Anterior cingulate cortex (tissue), 58 donors: Measurements from ENCODE around the gene CLCN4.

ENCODE experiments used
- DNase-seq, 58 donors: peaks; one replicate each; lab custom pipeline; 2025; lab: John Stamatoyannopoulos, UW

Gene CLCN4

DNA sequence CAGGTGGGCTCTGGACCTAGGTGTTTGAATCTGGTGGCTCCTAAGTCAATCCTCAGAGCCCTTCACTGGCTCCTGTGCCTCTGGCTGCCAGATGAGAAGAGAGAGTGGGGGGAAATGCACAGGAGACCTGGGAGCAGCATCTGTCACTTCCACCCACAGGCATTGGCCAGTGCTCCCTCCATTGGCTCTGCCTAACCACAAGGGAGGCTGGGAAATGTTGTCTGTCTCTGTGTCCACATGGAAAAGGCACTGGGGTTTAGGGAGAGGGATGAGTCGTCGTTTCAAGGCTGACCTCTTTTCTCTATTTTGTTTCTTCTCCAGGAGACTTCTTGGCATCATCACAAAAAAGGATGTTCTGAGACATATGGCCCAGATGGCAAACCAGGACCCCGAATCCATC is 76.4 kb downstream of the CLCN4 start:
- no peak for DNase-seq

DNA sequence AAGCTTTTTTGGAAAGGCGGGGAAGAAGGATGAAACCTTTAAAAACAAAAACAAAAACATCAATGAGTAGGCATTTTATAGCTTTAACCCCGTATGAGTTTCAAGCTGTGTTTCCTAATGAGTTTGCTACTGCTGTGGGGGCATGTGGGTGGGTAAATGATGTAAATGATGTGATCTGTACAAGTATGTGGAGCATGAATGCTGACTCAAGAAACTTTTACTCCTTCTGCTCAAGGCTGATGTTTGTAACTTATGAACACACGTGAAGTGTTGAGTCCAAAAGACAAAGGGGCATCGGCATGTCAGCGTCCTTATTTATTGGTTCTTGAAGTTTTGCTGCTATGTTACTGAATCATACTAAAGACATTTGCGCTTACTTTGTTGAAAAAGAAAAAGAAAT is 76.9 kb downstream of the CLCN4 start:
- DNase-seq: no peak

DNA sequence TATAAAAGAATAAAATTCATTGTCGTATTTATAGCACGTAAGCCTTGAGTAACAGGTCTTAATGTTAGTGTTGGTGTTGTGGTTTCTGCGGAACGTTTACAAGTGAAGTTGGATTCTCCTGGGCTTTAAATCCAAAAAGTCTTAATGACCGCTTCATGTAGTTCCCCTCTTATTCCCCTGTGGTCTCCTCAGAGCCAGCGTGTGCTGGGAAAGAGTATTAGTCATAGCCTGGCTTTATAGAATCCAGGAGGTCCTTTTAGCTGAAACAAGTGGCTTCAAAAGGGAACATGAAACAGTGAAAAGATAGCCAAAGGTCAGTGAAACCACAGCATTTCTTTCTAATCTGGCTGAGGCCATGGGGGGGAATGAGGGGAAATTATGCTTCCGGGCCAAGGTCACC is 79.1 kb downstream of the CLCN4 start:
- no peak for DNase-seq

- DNase-seq: no peak
Measured at GRCh38 chrX:10237241-10237640, 80.5 kb downstream of the CLCN4 start.

GRCh38 chrX:10239611-10240064 is 82.9 kb downstream of the CLCN4 start:
- DNase-seq: no peak

GRCh38 chrX:10240918-10241317 is 84.1 kb downstream of the CLCN4 start:
- no peak for DNase-seq

DNA sequence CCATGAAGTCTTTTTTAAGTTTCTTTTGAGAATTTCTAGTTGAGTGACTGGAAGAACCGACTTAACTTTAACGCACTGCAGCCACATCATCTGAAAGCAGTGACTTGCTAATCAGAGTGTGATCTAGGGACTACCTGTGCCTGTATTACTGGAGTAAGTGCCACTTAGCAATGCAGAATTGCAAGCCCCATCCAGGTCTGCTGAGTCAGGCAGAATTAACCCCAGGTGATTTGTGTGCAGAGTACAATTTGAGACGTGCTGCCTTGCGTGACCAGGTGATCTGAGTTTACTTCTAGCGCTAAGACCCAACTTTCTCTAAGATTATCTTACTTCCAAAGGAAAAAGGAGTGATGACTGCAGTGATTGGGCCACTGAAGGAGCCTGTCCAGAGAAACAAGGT is 85.3 kb downstream of the CLCN4 start:
- DNase-seq: no peak

- DNase-seq: no peak
Measured at GRCh38 chrX:10243106-10243505, 86.3 kb downstream of the CLCN4 start.

DNA sequence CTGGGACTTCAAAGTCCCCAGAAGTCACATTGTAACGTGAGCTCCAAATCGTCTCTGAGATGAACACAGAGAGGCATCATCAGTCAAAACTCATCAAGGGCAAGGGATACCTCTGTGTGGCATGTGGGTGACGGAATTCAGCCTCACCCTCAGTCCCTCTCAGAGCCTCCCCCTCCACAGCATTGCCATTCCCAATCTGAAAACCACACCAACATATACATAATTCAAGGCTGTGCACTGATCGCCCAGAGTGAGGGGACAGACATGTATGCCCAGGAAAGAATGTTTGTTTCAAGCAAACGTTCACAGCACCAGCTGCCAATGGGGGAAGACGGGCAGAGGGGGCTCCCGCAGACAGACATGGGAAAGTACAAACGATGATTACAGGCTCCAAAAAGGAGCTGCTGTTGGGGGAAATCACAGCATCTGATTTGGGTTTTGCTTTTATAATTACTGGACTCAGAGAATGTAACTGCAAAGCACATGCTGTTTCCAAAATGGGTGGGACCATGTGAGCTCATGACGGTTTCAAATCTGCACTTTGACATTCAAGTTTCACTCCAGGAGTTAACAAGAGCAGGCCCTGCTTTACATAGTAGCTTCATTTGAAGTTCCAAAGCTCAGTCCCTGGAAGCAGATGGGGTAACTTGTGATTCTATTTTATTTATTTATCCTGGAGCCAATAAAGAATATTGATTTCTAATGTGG is 88.3 kb downstream of the CLCN4 start:
- no peak for DNase-seq

DNA sequence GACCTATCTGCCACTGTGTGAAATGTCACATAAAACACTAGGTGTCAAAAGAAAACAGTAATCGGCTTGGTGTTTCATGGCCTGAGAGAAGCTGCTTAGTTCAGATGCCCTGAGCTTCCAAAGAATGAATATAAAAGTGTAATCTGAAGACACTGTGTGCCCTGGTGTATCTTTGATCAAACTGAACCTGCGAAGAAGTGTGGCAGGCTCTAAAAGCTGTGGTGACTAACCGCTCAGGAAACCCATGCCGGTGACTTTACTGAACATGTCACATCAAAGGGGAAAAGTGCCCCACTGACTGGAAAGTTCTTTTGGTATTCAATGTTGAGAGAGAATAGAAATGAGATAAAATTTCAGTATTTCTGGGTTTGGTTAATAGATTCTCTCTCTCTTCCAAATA is 89.1 kb downstream of the CLCN4 start:
- DNase-seq: no peak

- DNase-seq: no peak
Measured at GRCh38 chrX:10246297-10246696, 89.5 kb downstream of the CLCN4 start.

DNA sequence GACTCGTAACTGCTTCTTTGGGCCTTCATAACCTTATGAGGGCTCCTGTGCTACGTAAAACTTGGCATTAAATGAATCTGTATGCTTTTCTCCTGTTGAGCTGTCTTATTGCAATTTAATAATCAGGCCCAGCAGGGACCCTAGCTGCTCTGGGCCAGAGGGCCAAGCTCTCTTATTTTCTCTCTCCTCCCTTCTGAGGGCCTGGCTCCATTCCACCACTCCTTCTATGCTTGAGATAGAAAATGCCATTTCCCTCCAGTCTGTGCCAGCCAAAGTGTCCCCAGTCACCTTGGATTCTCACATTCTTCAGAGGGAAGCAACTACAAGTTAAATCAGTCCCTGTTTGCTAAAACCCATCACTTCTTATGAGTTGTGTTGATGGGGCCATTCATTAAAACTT is 90.1 kb downstream of the CLCN4 start:
- DNase-seq: no peak

- DNase-seq: peak in 2 of 58 donors; percentile 0
Measured at GRCh38 chrX:10254739-10255138, 98.0 kb downstream of the CLCN4 start.

- DNase-seq: no peak
Measured at GRCh38 chrX:10259716-10260115, 102.9 kb downstream of the CLCN4 start.

DNA sequence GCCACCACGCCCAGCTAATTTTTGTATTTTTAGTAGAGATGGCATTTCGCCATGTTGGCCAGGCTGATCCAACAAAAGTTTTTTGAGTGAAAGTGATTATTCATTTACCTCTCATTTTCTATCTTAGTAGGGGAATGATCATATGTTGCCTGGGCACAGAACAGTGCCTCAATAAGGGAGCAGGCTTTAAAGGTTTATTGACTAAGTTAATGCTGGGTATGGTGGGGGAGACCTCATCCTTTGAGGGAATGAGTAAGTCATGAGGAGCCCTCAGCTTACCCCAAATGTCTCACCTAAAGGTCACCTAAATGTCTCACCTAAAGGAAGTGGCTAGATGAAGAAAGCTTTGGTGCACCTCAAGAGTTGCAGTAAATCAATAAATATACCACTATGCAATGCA is 109.0 kb downstream of the CLCN4 start:
- no peak for DNase-seq

DNA sequence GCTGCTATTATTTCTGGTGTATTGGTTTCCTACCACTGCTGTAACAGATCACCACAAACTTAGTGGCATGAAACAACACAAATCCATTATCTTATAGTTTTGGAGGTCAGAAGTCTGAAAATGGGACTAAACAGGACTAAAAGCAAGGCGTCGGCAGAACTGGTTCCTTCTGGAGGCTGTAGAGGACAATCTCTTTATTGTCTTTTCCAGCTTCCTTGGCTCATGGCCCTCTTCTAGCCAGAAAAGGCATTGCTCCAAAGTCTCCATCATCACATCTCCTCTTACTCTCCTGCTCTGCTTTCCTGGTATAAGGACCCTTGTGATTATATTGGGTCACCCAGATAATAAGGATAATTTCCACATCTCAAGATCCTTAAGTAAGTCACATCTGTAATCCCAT is 121.9 kb downstream of the CLCN4 start:
- DNase-seq: peak in 3 of 58 donors; percentile 0 to 3 (median 0)

DNA sequence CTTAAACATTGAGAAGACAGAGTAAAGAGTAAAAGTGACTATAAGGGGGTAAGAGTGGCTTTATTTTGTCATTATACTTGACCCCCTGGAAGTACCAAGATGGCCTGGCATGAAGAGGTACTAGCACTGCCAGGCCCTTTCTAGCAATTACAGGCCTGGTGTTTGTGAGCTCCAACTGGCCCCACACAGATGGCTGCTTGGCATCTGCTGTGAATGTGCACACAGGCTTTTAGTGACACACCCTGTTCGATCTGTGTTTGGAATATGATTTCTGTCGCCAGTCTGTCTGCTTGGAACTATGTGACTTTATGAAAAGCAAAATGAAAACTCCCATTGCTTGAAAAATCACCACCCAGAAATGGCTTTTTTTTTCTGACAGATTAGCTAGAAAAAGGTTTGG is 123.3 kb downstream of the CLCN4 start:
- peak in 1 of 58 donors; percentile 0 for DNase-seq

- no peak for DNase-seq
Measured at GRCh38 chrX:10282490-10282889, 125.7 kb downstream of the CLCN4 start.

DNA sequence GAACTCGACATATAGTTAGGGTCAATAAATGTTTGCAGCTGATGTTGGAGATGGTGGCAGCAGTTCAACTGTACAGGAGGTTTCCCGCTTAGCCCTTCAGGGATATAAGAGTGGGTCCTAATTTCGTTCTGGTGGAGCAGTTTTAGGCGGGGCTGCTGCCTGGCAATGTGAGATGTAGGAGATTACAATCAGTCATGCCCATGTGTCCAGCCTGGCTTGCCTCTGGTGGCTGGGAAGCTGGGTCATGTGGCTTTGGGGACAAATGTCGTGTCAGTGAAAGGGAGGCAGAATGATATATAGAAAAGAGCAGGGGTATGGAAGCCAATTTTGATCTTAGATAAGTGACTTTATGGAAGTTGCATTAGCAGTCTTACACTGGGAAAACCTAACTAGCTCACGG is 129.4 kb downstream of the CLCN4 start:
- no peak for DNase-seq
